HG03060 (cell line): ENCODE results near the gene GAK.

ENCODE experiments used
- ATAC-seq: cut with Tn5 transposase; IDR thresholded peaks from one replicate; pipeline ENCODE4 v1.9.1; 2021; ENCODE audit warnings: low read depth, moderate number of reproducible peaks; ENCODE audit not compliant: unreplicated experiment

GAK gene

DNA sequence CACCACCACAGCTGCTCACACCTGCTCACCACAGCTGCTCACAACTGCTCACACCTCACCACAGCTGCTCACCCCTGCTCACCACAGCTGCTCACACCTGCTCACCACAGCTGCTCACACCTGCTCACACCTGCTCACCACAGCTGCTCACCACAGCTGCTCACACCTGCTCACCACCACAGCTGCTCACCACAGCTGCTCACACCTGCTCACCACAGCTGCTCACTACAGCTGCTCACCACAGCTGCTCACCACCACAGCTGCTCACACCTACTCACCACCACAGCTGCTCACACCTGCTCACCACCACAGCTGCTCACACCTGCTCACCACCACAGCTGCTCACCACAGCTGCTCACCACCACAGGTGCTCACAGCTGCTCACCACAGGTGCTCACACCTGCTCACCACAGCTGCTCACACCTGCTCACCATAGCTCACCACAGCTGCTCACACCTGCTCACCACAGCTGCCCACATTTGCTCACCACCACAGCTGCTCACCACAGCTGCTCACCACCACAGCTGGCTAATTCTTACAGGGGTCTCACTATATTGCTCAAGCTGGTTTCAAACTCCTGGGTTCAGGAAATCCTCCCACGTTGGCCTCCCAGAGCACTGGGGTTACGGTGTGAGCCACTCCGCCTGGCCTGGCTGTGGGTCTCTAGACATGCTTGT lies 75.8 kb downstream of the GAK start:
- no peak for ATAC-seq

- no peak for ATAC-seq
Measured at GRCh38 chr4:855880-856224, 76.3 kb downstream of the GAK start.

DNA sequence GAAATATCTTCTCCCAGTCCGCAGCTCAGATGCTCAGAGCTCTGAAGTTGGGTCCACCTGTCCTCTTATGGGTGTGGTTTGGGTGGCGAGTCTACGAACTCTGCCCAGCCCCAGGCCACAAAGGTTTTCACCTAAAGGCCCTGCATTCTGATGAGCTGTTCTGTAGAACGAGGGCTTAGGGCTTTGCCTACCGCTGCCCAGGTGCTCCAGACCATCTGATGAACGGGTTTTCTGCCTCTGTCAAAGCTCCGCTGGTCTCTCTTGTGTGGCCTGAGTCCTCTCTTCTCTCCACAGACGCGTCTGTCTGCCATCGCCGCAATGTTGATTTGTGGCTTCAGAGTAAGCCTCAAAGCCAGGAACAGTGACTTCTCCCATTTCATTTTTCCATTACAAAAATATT lies 77.8 kb downstream of the GAK start:
- no peak for ATAC-seq

- ATAC-seq, result no peak
Measured at GRCh38 chr4:853416-853781, 78.7 kb downstream of the GAK start.

DNA sequence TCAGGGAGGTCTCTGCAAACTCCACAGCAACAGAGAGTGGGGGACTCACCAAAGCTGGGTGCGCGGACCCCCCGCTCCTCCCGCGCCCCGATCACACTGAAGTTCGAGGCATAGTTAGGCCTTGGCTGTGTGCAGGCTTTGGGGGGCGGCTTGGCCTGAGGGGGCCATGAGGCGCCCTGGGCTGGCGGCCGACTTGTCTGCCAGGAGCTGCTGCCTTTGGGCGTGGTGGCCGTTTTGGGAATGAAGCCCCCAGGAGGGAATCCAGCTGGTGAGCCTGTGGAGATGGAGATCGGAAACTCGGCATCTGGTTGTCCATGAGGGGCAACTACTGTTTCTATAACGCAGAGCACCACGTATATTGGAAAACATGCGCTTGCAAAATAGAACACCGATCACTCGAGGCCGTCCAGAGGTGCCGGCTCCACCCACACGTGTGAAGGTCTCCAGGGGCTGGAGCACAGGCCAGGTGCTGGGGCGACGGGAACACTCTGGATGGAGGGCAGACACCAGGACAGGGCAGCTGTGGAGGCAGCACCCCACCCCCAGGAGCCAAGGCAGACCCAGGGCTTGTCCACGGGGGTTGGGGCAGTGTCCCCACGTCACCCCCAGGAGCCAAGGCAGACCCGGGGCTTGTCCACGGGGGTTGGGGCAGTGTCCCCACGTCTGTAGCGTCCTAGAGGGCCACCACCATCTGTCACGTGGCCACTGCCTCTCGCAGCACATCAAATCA lies 80.2 kb downstream of the GAK start:
- no peak for ATAC-seq

DNA sequence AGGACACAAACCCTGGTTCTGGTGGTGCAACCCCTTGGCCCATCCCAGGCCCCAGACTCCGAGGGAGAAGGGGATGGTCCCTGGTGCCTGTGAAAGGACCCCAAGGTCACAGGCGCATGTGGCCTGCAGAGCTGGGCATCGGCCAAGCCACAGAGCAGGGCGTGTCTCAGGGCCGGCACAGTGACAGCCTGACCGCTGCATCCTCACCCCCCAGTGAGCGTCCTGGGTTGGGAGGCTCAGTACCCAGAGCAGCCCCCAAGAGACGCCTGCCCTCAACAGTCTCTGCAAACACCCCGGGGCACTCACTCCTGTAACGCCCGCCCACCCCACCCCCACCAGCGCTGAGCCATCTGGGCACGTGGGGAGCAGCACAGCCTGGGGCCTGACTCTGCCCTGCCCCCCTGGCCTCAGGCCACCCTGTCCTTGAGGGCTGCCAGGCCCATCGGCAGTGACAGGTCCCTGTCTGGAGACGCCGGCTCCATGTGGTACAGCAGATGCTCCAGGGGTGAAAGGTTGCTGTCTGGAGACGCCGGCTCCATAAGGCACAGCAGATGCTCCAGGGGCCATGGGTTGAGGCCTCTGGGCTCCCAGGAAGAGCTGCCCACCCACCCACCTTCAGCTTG lies 81.7 kb downstream of the GAK start:
- ATAC-seq, result no peak

- ATAC-seq, result no peak
Measured at GRCh38 chr4:849478-850175, 82.5 kb downstream of the GAK start.

- ATAC-seq, result no peak
Measured at GRCh38 chr4:848803-849477, 83.2 kb downstream of the GAK start.

DNA sequence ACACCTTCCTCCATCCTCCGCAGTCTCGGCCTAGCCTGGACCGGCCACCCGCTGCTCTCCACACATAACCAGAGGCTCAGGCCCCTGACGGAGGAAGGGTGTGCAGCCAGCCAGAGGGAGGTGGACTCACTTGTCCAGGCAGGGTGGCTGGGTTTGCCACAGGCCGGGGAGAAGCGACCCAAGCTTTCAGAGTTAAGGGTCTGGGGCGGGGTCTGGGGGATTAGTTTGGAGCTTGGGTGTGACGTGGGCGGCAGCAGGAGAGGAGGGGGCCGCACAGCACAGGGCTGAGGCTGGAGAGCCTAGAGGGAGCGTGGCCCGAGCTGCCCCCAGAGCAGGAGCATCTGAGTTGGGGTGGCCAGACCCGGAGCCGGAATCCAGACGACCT lies 83.8 kb downstream of the GAK start:
- ATAC-seq, result no peak

GRCh38 chr4:845836-846251 lies 86.3 kb downstream of the GAK start:
- no peak for ATAC-seq

GRCh38 chr4:845233-845835 lies 86.8 kb downstream of the GAK start:
- ATAC-seq, result no peak

DNA sequence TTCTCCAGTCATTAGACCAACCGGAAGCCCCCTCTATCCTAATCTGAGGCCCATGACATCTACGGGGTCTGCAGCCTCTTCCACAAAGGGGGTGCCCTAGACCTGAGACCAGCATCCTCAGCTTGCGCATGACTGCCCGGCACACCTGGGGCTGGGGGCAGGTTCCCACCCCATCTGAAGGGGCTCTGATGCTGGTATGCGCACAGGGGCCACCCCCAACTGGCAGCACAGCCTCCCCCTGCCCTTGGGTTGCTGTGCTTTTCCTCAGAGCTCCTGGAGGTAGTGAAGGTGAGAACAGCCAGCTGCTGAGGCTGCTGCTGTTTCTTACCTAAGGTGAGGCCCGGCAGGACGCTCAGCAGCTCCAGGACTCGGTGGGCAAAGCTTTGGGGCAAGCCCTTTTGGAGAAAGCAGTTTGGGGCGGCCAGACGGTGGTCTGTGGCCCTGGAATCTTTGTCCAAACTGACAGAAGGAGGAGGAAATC lies 87.3 kb downstream of the GAK start:
- ATAC-seq, result no peak

- no peak for ATAC-seq
Measured at GRCh38 chr4:839675-840443, 92.3 kb downstream of the GAK start.

GRCh38 chr4:837772-838171 lies 94.3 kb downstream of the GAK start:
- no peak for ATAC-seq

- no peak for ATAC-seq
Measured at GRCh38 chr4:836750-837301, 95.3 kb downstream of the GAK start.

DNA sequence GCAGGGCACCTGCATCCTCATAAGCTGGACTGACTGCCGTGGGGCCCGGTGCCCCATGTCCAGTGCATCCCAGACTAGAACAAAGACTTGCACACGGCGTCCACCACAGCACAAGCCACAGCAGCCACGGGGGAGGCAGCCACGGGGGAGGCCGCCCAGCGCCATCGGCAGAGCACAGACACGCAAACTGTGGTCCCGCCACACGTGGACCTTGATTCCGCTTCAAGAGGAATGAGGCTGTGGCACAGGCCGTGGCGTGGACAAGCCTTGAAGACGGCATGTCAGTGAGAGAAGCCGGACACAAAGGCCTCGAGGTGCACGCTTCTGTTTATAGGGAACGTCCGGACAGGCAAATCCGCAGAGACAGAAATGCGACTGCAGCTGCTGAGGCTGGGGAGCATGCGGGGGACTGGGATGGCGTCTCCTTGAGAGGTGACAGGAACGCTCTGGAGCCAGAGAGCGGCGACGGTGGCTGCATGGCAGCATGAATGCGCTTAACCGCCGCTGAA lies 96.1 kb downstream of the GAK start:
- no peak for ATAC-seq

DNA sequence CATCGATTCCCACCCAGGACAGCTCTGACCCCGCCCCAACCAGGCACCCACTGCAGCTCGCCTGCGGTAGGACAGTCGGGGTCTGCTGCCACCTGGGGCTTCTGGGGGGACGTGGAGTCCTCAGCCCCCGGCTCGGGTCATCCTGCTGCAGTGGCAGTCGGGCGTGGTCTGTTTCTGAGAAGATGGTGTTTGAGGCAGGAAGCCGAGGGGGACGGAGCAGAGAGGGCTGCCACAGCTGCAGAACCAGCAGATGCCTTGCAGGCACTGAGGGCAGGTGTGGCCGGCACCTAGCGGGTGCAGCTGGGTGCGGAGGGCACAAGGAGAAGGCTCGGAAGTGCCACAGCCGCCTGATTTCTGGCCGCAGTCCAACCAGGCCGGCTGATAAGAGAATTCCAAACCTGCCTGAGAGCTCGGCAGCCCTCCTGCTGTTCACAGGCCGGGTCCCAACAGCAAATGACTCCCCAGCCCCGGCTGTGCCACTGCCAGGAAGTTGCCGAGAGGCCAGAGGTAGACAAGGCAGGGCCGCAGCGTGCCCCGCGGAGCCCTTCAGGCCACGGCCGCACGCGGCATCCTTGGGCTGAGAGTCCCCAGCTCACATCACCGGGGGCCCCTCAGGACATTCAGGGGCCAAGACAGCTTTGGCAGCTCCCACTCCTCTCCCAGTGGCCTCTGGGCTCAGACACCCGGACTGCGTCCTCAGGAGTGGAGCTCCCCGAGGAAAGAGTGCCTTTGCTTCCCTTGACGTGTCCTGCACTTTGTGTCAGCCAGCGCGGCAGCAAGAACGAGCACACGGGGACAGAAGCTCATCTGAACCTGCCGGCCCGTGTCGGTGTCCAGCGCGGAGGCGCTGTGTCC lies 96.7 kb downstream of the GAK start:
- ATAC-seq, result no peak
